Lower leg skin (tissue), 3 donors: ENCODE measurements around the gene COL4A2.

Experiments
- CTCF ChIP-seq, 3 donors: fragments of 450-650 bp; IDR thresholded peaks; one replicate each; pipeline ENCODE4 v1.5.1; 2016; ENCODE audit warnings: antibody characterized with exemption in 3 of 3, mild to moderate bottlenecking in 3 of 3, moderate library complexity in 2 of 3
- POLR2A ChIP-seq, 2 donors: fragments of 450-650 bp; IDR thresholded peaks; one replicate each; pipeline ENCODE4 v1.6.1; 2016 to 2017; ENCODE audit warnings: antibody characterized with exemption in 2 of 2, mild to moderate bottlenecking in 1 of 2, moderate library complexity in 1 of 2

GRCh38 chr13:110284779-110285484, 22.2 kb upstream of the COL4A2 start:
- TF ChIP-seq POLR2A (IDR thresholded peaks at IDR 0.05) = no peak
- no peak for TF ChIP-seq CTCF (IDR thresholded peaks at IDR 0.05)
